UCSD-AML1 (cell line): Measurements from ENCODE around the gene TBX6.
A peak's percentile ranks its signal among the peaks of the same experiment; 100 is the strongest.
"Not testable (repeated sequence)": the region's sequence is repeated elsewhere in the genome, so short reads cannot be mapped to it uniquely, and the experiment has no call there.

Experiments
- DNase-seq: peaks from one replicate; lab custom pipeline; 2025; ENCODE audit not compliant: unreplicated experiment; lab: John Stamatoyannopoulos, UW

The TBX6 gene, protein sequence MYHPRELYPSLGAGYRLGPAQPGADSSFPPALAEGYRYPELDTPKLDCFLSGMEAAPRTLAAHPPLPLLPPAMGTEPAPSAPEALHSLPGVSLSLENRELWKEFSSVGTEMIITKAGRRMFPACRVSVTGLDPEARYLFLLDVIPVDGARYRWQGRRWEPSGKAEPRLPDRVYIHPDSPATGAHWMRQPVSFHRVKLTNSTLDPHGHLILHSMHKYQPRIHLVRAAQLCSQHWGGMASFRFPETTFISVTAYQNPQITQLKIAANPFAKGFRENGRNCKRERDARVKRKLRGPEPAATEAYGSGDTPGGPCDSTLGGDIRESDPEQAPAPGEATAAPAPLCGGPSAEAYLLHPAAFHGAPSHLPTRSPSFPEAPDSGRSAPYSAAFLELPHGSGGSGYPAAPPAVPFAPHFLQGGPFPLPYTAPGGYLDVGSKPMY

DNA sequence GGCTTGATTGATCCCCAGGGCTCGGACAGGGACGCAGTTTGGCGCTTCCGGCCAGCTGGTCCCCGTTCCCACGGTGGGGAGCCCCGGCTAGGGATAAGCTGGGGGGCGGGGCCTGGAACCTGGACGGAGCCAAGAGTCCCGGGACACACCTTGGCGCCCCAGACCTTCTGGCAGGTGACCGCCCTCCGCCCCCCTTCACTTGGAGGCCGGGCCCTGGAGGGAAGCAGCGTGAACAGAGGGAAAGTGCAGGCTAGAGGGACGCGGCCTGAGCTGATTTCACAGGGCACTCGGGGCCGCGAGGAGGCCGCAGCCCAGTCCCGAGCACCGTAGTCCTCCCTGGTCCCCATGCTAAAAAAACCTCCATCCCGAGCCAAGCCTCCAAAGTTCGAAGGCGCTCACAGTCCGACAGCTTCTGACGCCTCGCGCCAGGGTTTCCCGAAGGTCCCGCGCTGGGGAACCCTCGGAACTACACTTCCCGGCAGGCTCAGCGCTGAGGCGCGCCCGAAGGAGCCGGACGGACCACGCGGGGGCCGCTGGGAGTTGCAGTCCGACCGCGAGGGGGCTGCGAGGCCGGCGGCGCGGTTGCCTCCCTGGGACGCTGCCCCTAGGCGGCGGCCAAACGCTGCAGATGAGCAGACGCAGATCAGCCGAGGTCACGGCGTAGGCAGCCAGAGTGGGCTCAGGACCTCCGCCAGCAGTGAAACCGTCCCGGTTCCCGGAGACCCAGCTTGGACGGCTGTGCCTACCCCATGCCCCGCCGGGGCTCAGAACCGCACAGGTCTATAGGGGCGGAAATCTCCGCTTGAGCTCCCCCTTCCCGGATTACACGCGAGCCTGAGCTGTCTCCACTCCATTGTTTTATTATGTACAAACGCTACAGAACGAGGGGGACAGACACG lies at the start of gene TBX6:
Gene TBX6, minus strand, starts transcription at position 451 of the 899 bp plus-strand sequence. CDS start 731 bp downstream, outside the sequence.
- peak; percentile 95 for DNase-seq

DNA sequence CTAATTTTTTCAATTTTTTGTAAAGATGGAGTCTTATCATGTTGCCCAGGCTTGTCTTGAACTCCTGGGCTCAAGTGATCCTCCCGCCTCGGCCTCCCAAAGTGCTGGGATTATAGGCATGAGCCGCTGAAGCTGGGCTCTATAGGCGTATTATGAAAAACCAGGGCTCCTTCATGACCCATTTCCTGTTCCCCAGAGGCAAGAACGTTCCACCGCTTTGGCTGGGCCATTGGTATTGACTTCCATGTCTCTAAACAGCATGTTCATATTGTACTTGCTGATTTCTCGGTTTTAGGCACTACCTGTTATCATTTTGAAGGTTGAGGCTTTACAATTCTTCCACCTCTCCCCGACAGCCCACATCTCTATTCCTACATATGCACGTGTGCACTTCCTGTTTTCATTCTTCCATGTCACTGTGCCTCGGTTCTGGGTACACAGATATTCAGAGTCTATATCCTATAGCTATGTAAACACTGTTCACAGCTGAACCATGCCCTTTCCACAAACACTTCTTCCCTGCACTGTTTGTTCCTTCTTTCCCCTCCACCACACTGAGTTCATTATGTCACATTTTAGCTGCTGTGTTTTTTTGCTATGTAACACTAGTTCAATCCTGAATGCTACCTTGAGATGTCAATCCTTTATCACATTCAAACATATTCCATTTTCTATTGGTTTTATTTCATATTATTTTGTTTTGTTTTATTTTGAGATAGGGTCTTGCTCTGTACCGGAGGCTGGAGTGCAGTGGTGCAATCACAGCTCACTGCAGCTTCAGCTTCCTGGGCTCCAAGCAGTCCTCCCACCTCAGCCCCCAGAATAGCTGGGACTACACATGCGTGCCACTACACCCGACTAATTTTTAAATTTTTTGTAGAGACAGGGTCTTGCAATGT lies 48.1 kb upstream of the TBX6 start:
- no peak for DNase-seq

DNA sequence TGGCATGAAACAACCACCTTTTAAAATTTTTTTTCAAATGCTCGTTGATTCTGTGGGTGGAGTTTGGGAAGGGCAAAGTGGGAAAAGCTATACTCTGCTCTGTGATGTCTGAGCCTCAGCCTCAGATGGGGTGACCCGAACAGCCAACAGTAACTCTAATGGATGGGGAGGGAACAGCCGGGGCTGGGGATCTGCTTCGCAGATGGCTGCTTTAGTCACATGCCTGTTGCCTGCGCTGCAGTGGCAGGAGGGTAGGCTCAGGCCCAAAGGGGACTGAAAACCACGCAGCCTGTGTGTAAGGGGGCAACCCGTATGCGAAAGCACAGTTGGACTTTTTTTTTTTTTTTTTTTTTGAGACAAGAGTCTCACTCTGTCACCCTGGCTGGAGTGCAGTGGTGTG lies 46.2 kb upstream of the TBX6 start:
- no peak for DNase-seq

DNA sequence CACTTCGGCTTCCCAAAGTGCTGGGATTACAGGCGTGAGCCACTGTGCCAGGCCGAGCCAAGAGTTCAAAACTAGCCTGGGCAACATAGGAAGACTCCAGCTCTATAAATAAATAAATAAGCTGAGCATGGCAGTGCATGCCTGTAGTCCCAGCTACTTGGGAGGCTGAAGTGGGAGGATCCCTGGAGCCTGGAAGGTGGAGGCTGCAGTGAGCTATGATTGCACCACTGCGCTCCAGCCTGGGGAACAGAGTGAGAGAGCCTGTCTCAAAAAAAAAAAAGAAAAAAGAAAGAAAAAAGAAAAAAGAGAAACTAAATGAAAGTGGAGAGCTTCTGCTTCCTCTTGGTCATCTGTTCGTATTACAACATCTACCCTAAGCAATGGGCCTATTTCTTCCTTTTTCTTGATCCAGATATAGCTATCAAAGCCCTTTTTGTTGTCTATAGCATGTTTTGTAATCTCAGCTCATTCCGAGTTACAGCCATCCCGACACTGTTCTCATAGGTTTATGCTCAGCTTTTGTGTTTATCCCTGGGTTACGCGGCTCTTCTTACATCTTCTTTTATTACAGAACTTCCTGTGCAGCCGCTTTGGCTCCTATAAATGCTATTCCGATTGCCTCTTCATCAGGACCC lies 45.4 kb upstream of the TBX6 start:
- DNase-seq: no peak

DNA sequence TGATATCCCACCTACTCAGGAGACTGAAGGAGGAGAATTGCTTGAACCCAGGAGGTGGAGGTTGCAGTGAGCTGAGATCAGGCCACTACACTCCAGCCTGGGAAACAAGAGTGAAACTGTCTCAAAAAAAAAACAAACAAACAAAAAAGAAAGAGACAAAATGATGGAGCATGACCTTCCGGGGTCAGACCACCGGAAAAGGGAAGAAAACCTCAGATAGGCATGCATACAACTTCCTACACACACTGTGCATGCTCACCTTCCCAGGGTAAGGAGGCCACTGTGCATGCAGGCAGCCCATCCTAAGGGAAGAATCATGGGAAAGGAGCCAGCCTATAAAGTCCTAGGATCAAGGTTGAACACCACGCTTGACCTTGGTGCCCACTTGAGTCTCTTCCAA lies 40.9 kb upstream of the TBX6 start:
- DNase-seq: no peak

DNA sequence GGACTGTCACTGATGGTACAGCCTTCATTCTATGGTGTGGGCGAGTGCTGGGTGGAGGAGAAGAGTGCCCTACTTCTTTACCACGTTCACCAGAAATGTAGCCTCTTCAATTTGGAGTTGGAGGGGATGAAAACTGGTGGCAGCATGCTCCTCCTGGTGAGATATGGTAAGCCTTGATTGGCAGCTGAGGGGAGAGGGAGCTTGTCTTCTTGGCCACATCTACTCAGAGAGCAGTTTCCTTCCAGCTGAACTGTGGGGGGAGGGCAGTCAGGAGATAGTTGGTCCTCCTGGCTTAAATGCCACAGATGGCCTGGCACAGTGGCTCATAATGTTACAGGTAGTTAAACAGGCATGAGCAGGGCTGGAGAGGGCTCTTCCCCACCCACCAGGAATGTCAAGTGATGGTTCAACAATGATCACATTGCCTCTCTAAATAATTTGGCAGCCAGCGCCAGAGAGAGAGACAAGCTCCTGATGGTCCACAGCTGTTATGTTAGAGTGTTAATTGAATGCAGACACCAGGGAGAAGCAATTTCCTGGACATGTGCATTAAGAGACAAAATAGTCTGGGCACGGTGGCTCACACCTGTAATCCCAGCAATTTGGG lies 40.2 kb upstream of the TBX6 start:
- DNase-seq: no peak

DNA sequence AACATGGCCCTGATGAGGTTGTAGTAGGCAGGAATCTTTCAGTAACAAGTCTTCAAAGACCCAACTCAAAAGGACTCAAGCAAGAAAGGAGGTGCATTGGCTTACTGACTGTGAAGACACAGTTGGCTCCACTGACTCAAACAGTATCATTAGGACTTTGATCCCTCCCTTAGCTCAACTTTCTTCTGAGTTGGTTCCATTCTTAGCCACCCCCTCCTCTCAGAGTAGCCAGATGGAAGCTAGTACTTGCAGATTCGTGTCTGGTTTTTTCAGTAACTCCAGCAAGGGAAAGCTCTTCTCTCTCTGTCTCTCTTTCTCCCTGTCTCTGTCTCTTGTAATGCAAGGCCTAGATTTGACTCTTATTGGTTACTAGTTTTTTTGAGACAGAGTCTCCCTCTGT lies 36.3 kb upstream of the TBX6 start:
- DNase-seq: no peak

DNA sequence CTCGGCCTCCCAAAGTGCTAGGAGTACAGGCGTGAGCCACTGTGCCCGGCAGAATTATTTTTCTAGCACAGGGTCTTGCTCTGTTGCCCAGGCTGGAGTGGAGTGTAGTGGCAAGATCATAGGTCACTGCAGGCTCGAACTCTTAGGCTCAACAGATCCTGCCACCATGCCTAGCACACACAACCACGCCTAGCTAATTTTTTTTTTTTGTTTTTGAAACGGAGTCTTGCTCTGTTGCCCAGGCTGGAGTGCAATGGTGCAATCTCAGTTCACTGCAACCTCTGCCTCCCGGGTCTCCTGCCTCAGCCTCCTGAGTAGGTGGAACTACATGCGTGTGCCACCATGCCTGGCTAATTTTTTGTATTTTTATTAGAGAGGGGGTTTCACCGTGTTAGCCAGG lies 34.0 kb upstream of the TBX6 start:
- DNase-seq: not testable (repeated sequence)

DNA sequence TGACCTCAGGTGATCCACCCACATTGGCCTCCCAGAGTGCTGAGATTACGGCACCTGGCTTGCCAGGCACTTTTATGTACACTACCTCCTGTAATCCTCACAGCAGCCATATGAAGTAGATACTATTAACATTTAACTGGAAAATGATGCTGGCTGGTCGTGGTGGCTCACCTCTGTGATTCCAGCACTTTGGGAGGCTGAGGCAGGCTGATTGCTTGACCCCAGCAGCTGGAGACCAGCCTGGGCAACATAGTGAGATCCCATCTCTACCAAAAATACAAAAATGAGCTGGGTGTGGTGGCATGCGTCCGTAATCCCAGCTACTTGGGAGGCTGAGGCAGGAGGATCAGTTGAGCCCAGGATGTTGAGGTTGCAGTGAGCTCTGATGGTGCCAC lies 33.3 kb upstream of the TBX6 start:
- no peak for DNase-seq

DNA sequence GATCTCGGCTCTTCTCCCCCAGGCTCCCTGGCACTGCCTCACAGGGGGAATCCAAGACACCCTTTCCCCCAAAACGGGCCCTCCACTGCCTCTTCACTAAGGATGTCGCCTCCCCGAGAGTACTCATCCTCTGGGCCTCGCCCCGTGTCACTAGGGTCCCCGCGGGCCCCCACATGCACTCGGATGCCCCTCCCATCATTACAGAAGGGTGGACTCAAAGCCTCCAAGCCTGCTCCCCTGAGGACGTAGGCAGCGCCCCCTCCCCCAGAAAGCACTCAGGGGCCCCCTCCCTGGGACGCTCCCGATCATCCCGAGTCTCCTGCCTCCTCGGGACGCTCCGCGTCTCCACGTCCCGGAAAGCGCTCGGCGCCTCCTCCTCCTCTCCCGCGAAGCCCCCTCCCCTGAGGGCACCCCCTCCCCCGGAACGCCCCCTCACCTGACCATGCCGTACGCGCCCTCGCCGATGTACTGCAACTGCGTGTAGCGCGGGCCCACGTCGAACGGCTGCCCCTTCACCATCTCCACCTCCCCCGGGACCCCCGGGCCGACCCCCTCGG lies 31.0 kb upstream of the TBX6 start:
- DNase-seq: no peak

DNA sequence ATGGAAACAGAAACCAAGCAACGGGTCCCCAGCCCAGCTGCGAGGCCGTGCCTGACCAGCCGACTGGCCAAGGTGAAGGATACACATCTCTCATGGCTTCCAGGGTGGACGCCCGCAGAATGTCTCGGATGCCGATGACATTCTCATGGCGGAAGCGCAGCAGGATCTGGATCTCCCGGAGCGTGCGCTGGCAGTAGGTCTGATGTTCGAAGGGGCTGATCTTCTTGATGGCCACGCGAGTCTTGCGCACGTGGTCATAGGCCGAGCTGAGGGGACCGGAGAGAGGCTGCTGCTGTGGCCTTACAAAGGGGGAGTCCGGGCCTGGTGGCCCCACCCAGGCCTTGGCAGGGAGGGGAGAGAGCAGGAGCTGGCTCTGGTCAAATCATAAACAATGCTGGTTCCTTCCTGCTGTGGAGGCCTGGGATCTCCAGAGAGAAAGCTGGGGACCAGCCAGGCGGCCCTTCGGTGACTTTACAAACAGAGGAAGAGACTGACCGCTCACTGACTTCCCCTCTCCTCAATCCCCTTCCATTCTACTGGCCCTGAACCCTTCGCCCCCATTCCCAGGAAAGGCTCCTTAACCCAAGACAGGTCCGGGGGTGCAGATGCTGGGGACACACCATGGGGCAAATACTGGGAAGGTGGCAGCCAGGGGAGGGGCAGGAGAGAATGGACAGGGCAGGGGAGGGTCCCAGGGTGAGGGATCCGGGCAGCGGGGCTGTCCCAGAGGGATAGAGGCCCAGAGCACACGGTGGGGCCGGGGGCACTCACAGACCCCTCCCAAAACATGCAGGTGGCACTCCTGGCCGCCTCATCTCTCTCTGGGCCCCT lies 30.2 kb upstream of the TBX6 start:
- DNase-seq: no peak

DNA sequence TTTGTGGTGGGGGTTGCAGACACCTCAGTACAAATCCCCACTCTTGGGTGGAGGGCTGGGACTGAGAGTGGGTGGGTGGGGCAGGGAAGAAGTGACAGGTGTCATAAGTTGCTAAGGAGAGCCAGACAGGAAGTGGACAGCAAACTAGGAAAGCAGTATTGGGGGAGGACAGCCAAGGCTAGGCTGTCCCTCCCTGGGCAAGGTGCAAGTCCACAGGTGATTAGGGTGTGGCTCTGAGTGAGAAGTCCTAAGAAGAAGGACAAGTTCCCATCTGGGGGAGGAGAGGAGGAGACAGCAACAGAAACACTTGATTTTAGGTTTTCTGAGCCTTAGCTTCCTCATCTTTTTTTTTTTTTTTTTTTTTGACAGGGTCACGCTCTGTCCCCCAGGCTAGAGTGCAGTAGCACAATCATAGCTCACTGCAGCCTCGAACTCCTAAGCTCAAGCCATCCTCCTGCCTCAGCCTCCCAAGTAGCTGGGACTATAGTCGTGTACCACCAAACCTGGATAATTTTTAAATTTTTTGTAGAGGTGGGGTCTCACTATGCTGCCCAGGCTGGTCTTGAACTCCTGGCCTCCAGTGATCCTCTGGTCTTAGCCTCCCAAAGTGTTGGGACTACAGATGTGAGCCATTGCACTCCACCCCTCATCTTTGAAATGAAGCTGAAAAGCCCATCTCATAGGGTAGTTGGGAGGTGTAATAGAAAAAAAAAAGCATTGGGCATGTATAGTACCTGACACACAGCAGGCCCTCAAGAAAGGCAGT lies 28.8 kb upstream of the TBX6 start:
- DNase-seq: no peak

DNA sequence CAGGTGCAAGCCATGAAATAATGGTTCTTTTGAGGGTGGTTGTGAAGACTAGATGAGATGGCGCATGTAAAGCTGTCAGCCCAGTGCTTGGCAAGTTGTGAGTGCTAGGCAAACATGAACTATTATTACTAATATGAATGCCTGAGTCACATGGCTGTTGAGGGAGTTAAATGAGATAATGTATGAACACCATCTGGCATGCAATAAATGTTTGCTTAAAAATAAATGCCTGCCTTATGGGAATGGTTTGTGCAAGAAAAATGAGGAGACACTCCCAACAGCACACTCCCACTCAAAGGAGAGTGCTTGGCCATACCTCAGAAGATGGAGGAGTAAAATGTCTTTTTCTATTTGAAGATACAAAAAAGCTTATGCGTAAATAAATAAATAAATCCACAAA lies 27.7 kb upstream of the TBX6 start:
- DNase-seq: no peak

DNA sequence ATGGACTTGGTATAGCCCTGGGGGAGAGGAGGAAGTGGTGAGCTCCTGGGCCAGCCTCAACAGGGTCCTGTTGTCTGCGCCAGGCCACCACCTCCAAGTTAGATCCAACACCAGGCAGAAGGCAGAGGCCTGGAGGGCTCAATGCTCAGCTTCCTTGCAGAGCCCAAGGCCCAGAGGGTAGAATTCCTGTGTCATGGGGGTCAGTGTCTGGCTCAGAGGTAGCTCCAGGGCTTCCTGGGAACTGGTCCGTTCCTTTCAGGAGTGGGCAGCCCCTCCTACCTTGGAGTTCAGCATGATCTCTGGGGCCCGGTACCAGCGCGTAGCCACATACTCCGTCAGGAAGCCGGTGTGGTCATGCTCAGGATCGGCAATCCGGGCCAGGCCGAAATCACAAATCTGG lies 26.0 kb upstream of the TBX6 start:
- DNase-seq: no peak

DNA sequence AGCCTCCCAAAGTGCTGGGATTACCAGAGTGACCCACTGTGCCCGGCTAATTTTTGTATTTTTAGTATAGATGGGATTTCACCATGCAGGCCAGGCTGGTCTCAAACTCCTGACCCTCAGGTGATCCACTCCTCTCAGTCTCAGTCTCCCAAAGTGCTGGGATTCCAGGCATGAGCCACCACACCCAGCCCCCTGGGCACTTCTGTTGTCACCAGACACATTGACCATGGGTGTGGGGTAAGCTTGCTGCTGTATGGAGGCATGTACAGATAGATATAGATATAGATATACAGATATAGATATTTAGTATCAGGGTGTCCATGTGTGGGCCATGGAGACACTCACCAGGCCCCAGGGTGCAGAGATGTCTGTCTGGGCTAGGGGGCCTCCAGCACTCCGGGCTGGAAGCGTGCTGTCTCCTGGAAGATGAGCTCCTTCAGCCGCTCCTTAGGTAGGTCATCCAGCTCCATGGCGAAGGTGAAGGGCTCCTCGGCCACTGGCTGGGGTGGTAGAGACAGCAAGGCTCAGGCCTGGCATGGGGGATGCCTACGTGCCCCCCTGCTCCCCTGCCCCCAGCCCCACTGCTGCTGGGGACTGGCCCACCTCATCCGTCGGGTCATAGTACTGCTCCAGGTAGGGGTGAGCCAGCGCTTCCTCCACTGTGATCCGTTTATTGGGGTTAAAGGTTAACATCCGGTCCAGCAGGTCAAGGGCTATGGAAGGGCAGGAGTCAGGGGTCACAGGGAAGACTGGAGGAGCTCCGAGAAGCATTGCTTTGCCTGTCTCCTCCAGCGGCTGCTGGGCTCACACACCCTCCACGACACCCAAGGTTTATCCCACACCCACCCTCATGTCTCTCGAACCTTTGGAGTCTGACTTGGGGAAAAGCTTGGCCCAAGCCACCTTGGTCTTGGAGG lies 24.8 kb upstream of the TBX6 start:
- DNase-seq: no peak

DNA sequence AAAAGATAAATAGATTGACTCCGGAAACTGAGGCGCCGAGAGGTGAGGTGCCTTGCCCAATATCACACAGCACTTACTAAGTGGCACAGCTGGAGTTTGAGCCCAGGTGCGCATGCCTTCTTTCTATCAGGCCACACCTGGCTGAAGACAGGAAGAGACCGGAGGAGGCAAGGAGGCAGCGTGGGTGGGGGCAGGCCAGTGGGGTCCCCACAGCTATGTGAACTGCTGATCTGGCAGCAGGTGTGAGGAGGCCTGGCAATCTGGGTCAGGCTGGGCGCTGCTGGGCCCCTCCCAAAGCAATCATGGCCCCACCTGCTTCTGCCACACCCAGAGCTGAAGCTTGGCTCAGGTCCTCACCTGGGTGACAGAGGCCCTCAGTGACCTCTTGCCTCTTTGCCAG lies 23.5 kb upstream of the TBX6 start:
- DNase-seq: no peak

DNA sequence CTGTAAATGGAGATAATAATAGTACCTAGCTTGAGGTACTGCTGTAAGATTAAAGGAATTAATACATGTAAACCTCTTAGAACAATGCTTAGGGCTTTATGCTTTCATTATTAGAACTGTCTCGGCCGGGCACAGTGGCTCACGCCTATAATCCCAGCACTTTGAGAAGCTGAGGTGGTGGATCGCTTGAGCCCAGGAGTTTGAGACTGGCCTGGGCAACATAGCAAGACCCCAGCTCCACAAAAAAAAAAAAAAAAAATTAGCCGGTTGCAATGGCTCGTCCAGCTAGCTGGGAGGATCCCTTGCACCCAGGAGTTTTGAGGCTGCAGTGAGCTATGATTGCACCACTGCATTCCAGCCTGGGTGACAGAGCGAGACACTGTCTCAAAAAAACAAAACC lies 23.1 kb upstream of the TBX6 start:
- DNase-seq: not testable (repeated sequence)
